HG03469 (cell line): ENCODE data around the gene PITX3.

Experiments
- ATAC-seq: cut with Tn5 transposase; IDR thresholded peaks from one replicate; pipeline ENCODE4 v1.9.1; 2021; ENCODE audit warnings: mild to moderate bottlenecking, moderate library complexity, moderate number of reproducible peaks; ENCODE audit not compliant: unreplicated experiment

The PITX3 gene

GRCh38 chr10:102185811-102186527 lies 55.3 kb downstream of the PITX3 start:
- ATAC-seq, result no peak

- ATAC-seq, result no peak
These were observed 56.0 kb downstream of the PITX3 start for GRCh38 chr10:102185272-102185671.

GRCh38 chr10:102184606-102185005 lies 56.7 kb downstream of the PITX3 start:
- no peak for ATAC-seq
